ENCODE data around the gene CCDC73.
"Not testable (repeated sequence)": the region's sequence is repeated elsewhere in the genome, so short reads cannot be mapped to it uniquely, and the experiment has no call there.

CCDC73 gene

GRCh38 chr11:32792948-32793475 is 1.4 kb downstream of the CCDC73 start:
- Histone ChIP-seq H3K9me3 (ENCODE audit: control insufficient read depth in 1 of 2, low read length in 2 of 2) (no peaks in the 10 kb centered on the region), H3K4me1 (ENCODE audit: control insufficient read depth in 1 of 2, insufficient read depth in 2 of 2, low read length in 2 of 2) (no peaks in the 10 kb centered on the region), H3K4me3 (ENCODE audit: low read depth in 1 of 2, low read length in 2 of 2) (peak overlapping the region; percentile 22 to 39), H3K27ac (ENCODE audit: low read length) (no peak overlapping the region), H3K27me3 (ENCODE audit: low read depth, low read length) (no peaks in the 10 kb centered on the region), H3K36me3 (ENCODE audit: control insufficient read depth in 1 of 2, insufficient read depth in 2 of 2, low read length in 2 of 2) (no peaks in the 10 kb centered on the region)

GRCh38 chr11:32792111-32792947 is 2.1 kb downstream of the CCDC73 start:
- H3K4me3 ChIP-seq (ENCODE audit: low read depth in 1 of 2, low read length in 2 of 2) = peak overlapping the region; percentile 22 to 39
- H3K4me1 ChIP-seq (ENCODE audit: control insufficient read depth in 1 of 2, insufficient read depth in 2 of 2, low read length in 2 of 2) = no peaks in the 10 kb centered on the region
- H3K9me3 ChIP-seq (ENCODE audit: control insufficient read depth in 1 of 2, low read length in 2 of 2) = no peaks in the 10 kb centered on the region
- no peaks in the 10 kb centered on the region for H3K27me3 ChIP-seq (ENCODE audit: low read depth, low read length)
- H3K27ac ChIP-seq (ENCODE audit: low read length) = no peak overlapping the region
- H3K36me3 ChIP-seq (ENCODE audit: control insufficient read depth in 1 of 2, insufficient read depth in 2 of 2, low read length in 2 of 2) = no peaks in the 10 kb centered on the region

GRCh38 chr11:32790916-32791315 is 3.5 kb downstream of the CCDC73 start:
- Histone ChIP-seq H3K27me3 (ENCODE audit: low read depth, low read length) (no peaks in the 10 kb centered on the region), H3K4me1 (ENCODE audit: control insufficient read depth in 1 of 2, insufficient read depth in 2 of 2, low read length in 2 of 2) (no peaks in the 10 kb centered on the region), H3K4me3 (ENCODE audit: low read depth in 1 of 2, low read length in 2 of 2) (no peak overlapping the region), H3K36me3 (ENCODE audit: control insufficient read depth in 1 of 2, insufficient read depth in 2 of 2, low read length in 2 of 2) (no peaks in the 10 kb centered on the region), H3K9me3 (ENCODE audit: control insufficient read depth in 1 of 2, low read length in 2 of 2) (no peaks in the 10 kb centered on the region), H3K27ac (ENCODE audit: low read length) (no peak overlapping the region)

- Histone ChIP-seq H3K27me3 (ENCODE audit: low read depth, low read length) (no peaks in the 10 kb centered on the region), H3K27ac (ENCODE audit: low read length) (no peak overlapping the region), H3K4me1 (ENCODE audit: control insufficient read depth in 1 of 2, insufficient read depth in 2 of 2, low read length in 2 of 2) (no peaks in the 10 kb centered on the region), H3K36me3 (ENCODE audit: control insufficient read depth in 1 of 2, insufficient read depth in 2 of 2, low read length in 2 of 2) (no peaks in the 10 kb centered on the region), H3K9me3 (ENCODE audit: control insufficient read depth in 1 of 2, low read length in 2 of 2) (no peaks in the 10 kb centered on the region), H3K4me3 (ENCODE audit: low read depth in 1 of 2, low read length in 2 of 2) (no peak overlapping the region)
Measured at GRCh38 chr11:32786811-32787210, 7.7 kb downstream of the CCDC73 start.

GRCh38 chr11:32785262-32785661 is 9.2 kb downstream of the CCDC73 start:
- H3K9me3 ChIP-seq (ENCODE audit: control insufficient read depth in 1 of 2, low read length in 2 of 2) = no peaks in the 10 kb centered on the region
- no peaks in the 10 kb centered on the region for H3K4me1 ChIP-seq (ENCODE audit: control insufficient read depth in 1 of 2, insufficient read depth in 2 of 2, low read length in 2 of 2)
- no peaks in the 10 kb centered on the region for H3K36me3 ChIP-seq (ENCODE audit: control insufficient read depth in 1 of 2, insufficient read depth in 2 of 2, low read length in 2 of 2)
- no peaks in the 10 kb centered on the region for H3K27me3 ChIP-seq (ENCODE audit: low read depth, low read length)
- H3K27ac ChIP-seq (ENCODE audit: low read length) = no peak overlapping the region
- H3K4me3 ChIP-seq (ENCODE audit: low read depth in 1 of 2, low read length in 2 of 2) = no peak overlapping the region

- Histone ChIP-seq H3K4me3 (ENCODE audit: low read depth in 1 of 2, low read length in 2 of 2) (no peak overlapping the region), H3K36me3 (ENCODE audit: control insufficient read depth in 1 of 2, insufficient read depth in 2 of 2, low read length in 2 of 2) (no peaks in the 10 kb centered on the region), H3K27ac (ENCODE audit: low read length) (no peak overlapping the region), H3K9me3 (ENCODE audit: control insufficient read depth in 1 of 2, low read length in 2 of 2) (no peaks in the 10 kb centered on the region), H3K4me1 (ENCODE audit: control insufficient read depth in 1 of 2, insufficient read depth in 2 of 2, low read length in 2 of 2) (no peaks in the 10 kb centered on the region), H3K27me3 (ENCODE audit: low read depth, low read length) (no peaks in the 10 kb centered on the region)
Measured at GRCh38 chr11:32781721-32782120, 12.7 kb downstream of the CCDC73 start.

GRCh38 chr11:32780839-32781238 is 13.6 kb downstream of the CCDC73 start:
- H3K27ac ChIP-seq (ENCODE audit: low read length); H3K27me3 ChIP-seq (ENCODE audit: low read depth, low read length); H3K9me3 ChIP-seq (ENCODE audit: control insufficient read depth in 1 of 2, low read length in 2 of 2); H3K4me1 ChIP-seq (ENCODE audit: control insufficient read depth in 1 of 2, insufficient read depth in 2 of 2, low read length in 2 of 2); H3K4me3 ChIP-seq (ENCODE audit: low read depth in 1 of 2, low read length in 2 of 2); H3K36me3 ChIP-seq (ENCODE audit: control insufficient read depth in 1 of 2, insufficient read depth in 2 of 2, low read length in 2 of 2): not testable (repeated sequence)

GRCh38 chr11:32779136-32779535 is 15.3 kb downstream of the CCDC73 start:
- Histone ChIP-seq H3K9me3 (ENCODE audit: control insufficient read depth in 1 of 2, low read length in 2 of 2) (no peaks in the 10 kb centered on the region), H3K4me1 (ENCODE audit: control insufficient read depth in 1 of 2, insufficient read depth in 2 of 2, low read length in 2 of 2) (no peaks in the 10 kb centered on the region), H3K4me3 (ENCODE audit: low read depth in 1 of 2, low read length in 2 of 2) (no peak overlapping the region), H3K36me3 (ENCODE audit: control insufficient read depth in 1 of 2, insufficient read depth in 2 of 2, low read length in 2 of 2) (no peaks in the 10 kb centered on the region), H3K27ac (ENCODE audit: low read length) (no peak overlapping the region), H3K27me3 (ENCODE audit: low read depth, low read length) (no peaks in the 10 kb centered on the region)

- H3K36me3 ChIP-seq (ENCODE audit: control insufficient read depth in 1 of 2, insufficient read depth in 2 of 2, low read length in 2 of 2) = no peaks in the 10 kb centered on the region
- no peak overlapping the region for H3K27ac ChIP-seq (ENCODE audit: low read length)
- H3K27me3 ChIP-seq (ENCODE audit: low read depth, low read length) = no peaks in the 10 kb centered on the region
- no peaks in the 10 kb centered on the region for H3K9me3 ChIP-seq (ENCODE audit: control insufficient read depth in 1 of 2, low read length in 2 of 2)
- H3K4me1 ChIP-seq (ENCODE audit: control insufficient read depth in 1 of 2, insufficient read depth in 2 of 2, low read length in 2 of 2) = no peaks in the 10 kb centered on the region
- H3K4me3 ChIP-seq (ENCODE audit: low read depth in 1 of 2, low read length in 2 of 2) = no peak overlapping the region
Measured at GRCh38 chr11:32775908-32776307, 18.6 kb downstream of the CCDC73 start.

GRCh38 chr11:32774081-32774480 is 20.4 kb downstream of the CCDC73 start:
- Histone ChIP-seq H3K4me1 (ENCODE audit: control insufficient read depth in 1 of 2, insufficient read depth in 2 of 2, low read length in 2 of 2) (no peaks in the 10 kb centered on the region), H3K4me3 (ENCODE audit: low read depth in 1 of 2, low read length in 2 of 2) (no peak overlapping the region), H3K9me3 (ENCODE audit: control insufficient read depth in 1 of 2, low read length in 2 of 2) (no peaks in the 10 kb centered on the region), H3K36me3 (ENCODE audit: control insufficient read depth in 1 of 2, insufficient read depth in 2 of 2, low read length in 2 of 2) (no peaks in the 10 kb centered on the region), H3K27ac (ENCODE audit: low read length) (no peak overlapping the region), H3K27me3 (ENCODE audit: low read depth, low read length) (no peaks in the 10 kb centered on the region)

GRCh38 chr11:32772731-32773130 is 21.7 kb downstream of the CCDC73 start:
- H3K27me3 ChIP-seq (ENCODE audit: low read depth, low read length) = no peaks in the 10 kb centered on the region
- no peaks in the 10 kb centered on the region for H3K36me3 ChIP-seq (ENCODE audit: control insufficient read depth in 1 of 2, insufficient read depth in 2 of 2, low read length in 2 of 2)
- no peak overlapping the region for H3K4me3 ChIP-seq (ENCODE audit: low read depth in 1 of 2, low read length in 2 of 2)
- H3K27ac ChIP-seq (ENCODE audit: low read length) = no peak overlapping the region
- no peaks in the 10 kb centered on the region for H3K4me1 ChIP-seq (ENCODE audit: control insufficient read depth in 1 of 2, insufficient read depth in 2 of 2, low read length in 2 of 2)
- H3K9me3 ChIP-seq (ENCODE audit: control insufficient read depth in 1 of 2, low read length in 2 of 2) = no peaks in the 10 kb centered on the region

GRCh38 chr11:32761774-32762173 is 32.7 kb downstream of the CCDC73 start:
- not testable (repeated sequence) for H3K36me3 ChIP-seq (ENCODE audit: control insufficient read depth in 1 of 2, insufficient read depth in 2 of 2, low read length in 2 of 2); H3K27me3 ChIP-seq (ENCODE audit: low read depth, low read length); H3K27ac ChIP-seq (ENCODE audit: low read length); H3K4me3 ChIP-seq (ENCODE audit: low read depth in 1 of 2, low read length in 2 of 2); H3K9me3 ChIP-seq (ENCODE audit: control insufficient read depth in 1 of 2, low read length in 2 of 2); H3K4me1 ChIP-seq (ENCODE audit: control insufficient read depth in 1 of 2, insufficient read depth in 2 of 2, low read length in 2 of 2)

All from muscle layer of duodenum (tissue), 2 donors.